ENCODE results near the gene OTOS. TPM values are rescaled to one million over a fixed set of nuclear protein-coding genes. Genes with fewer than 3 reads are reported as not detected.

Gene OTOS
- total RNA-seq, 2 donors from 2014 or later = not detected

- H3K27me3 Mint-ChIP-seq = peaks cover 47% of the 10 kb centered on the region
- no peaks in the 10 kb centered on the region for H3K9me3 Mint-ChIP-seq
- H3K4me3 Mint-ChIP-seq = no peak overlapping the region
- H3K4me1 Mint-ChIP-seq = no peaks in the 10 kb centered on the region
- H3K27ac Mint-ChIP-seq = no peak overlapping the region
- H3K36me3 Mint-ChIP-seq (ENCODE audit: low read depth) = no peaks in the 10 kb centered on the region
- no peak for ATAC-seq (replicated peaks)
These were observed 27.4 kb downstream of the OTOS start for GRCh38 chr2:240112914-240113690.

- Mint-ChIP-seq H3K4me1 (no peaks in the 10 kb centered on the region), H3K9me3 (no peaks in the 10 kb centered on the region), H3K27ac (no peak overlapping the region), H3K36me3 (ENCODE audit: low read depth) (no peaks in the 10 kb centered on the region), H3K27me3 (peaks cover 49% of the 10 kb centered on the region), H3K4me3 (no peak overlapping the region)
- ATAC-seq (replicated peaks) = no peak
These were observed 29.2 kb downstream of the OTOS start for GRCh38 chr2:240111253-240111652.

- no peak overlapping the region for H3K27ac Mint-ChIP-seq
- no peak for ATAC-seq (replicated peaks)
- H3K36me3 Mint-ChIP-seq (ENCODE audit: low read depth) = no peaks in the 10 kb centered on the region
- H3K27me3 Mint-ChIP-seq = peaks cover 37% of the 10 kb centered on the region
- H3K9me3 Mint-ChIP-seq = no peaks in the 10 kb centered on the region
- no peaks in the 10 kb centered on the region for H3K4me1 Mint-ChIP-seq
- H3K4me3 Mint-ChIP-seq = no peak overlapping the region
These were observed 31.1 kb downstream of the OTOS start for GRCh38 chr2:240109386-240109785.

- peaks cover 32% of the 10 kb centered on the region for H3K27me3 Mint-ChIP-seq
- no peaks in the 10 kb centered on the region for H3K36me3 Mint-ChIP-seq (ENCODE audit: low read depth)
- H3K9me3 Mint-ChIP-seq = no peaks in the 10 kb centered on the region
- no peaks in the 10 kb centered on the region for H3K4me1 Mint-ChIP-seq
- H3K27ac Mint-ChIP-seq = no peak overlapping the region
- no peak for ATAC-seq (replicated peaks)
- H3K4me3 Mint-ChIP-seq = no peak overlapping the region
These were observed 33.0 kb downstream of the OTOS start for GRCh38 chr2:240107477-240107796.

GRCh38 chr2:240106765-240107476, 33.5 kb downstream of the OTOS start:
- Mint-ChIP-seq H3K27ac (no peak overlapping the region), H3K27me3 (peaks cover 27% of the 10 kb centered on the region), H3K4me3 (no peak overlapping the region), H3K4me1 (no peaks in the 10 kb centered on the region), H3K36me3 (ENCODE audit: low read depth) (no peaks in the 10 kb centered on the region), H3K9me3 (no peaks in the 10 kb centered on the region)
- no peak for ATAC-seq (replicated peaks)

- no peaks in the 10 kb centered on the region for H3K36me3 Mint-ChIP-seq (ENCODE audit: low read depth)
- no peak for ATAC-seq (replicated peaks)
- H3K27me3 Mint-ChIP-seq = peaks cover 29% of the 10 kb centered on the region
- no peaks in the 10 kb centered on the region for H3K9me3 Mint-ChIP-seq
- H3K4me3 Mint-ChIP-seq = no peak overlapping the region
- no peak overlapping the region for H3K27ac Mint-ChIP-seq
- no peaks in the 10 kb centered on the region for H3K4me1 Mint-ChIP-seq
These were observed 34.5 kb downstream of the OTOS start for GRCh38 chr2:240105982-240106381.

- H3K36me3 Mint-ChIP-seq (ENCODE audit: low read depth) = no peaks in the 10 kb centered on the region
- peaks cover 8% of the 10 kb centered on the region for H3K9me3 Mint-ChIP-seq
- H3K4me1 Mint-ChIP-seq = no peaks in the 10 kb centered on the region
- H3K4me3 Mint-ChIP-seq = no peak overlapping the region
- no peak overlapping the region for H3K27ac Mint-ChIP-seq
- ATAC-seq (replicated peaks) = no peak
- H3K27me3 Mint-ChIP-seq = peaks cover 44% of the 10 kb centered on the region
These were observed 37.3 kb downstream of the OTOS start for GRCh38 chr2:240103136-240103535.

GRCh38 chr2:240098349-240098748, 42.1 kb downstream of the OTOS start:
- peaks cover 16% of the 10 kb centered on the region for H3K9me3 Mint-ChIP-seq
- H3K4me1 Mint-ChIP-seq = no peaks in the 10 kb centered on the region
- peaks cover 7% of the 10 kb centered on the region for H3K36me3 Mint-ChIP-seq (ENCODE audit: low read depth)
- no peak for ATAC-seq (replicated peaks)
- H3K27ac Mint-ChIP-seq = no peak overlapping the region
- H3K4me3 Mint-ChIP-seq = no peak overlapping the region
- peaks cover 73% of the 10 kb centered on the region for H3K27me3 Mint-ChIP-seq

- H3K9me3 Mint-ChIP-seq = peaks cover 16% of the 10 kb centered on the region
- H3K36me3 Mint-ChIP-seq (ENCODE audit: low read depth) = peaks cover 7% of the 10 kb centered on the region
- H3K27ac Mint-ChIP-seq = no peak overlapping the region
- no peak overlapping the region for H3K4me3 Mint-ChIP-seq
- no peak for ATAC-seq (replicated peaks)
- H3K4me1 Mint-ChIP-seq = no peaks in the 10 kb centered on the region
- H3K27me3 Mint-ChIP-seq = peaks cover 73% of the 10 kb centered on the region
These were observed 44.6 kb downstream of the OTOS start for GRCh38 chr2:240095556-240096523.

- no peak overlapping the region for H3K4me3 Mint-ChIP-seq
- peaks cover 63% of the 10 kb centered on the region for H3K27me3 Mint-ChIP-seq
- no peaks in the 10 kb centered on the region for H3K36me3 Mint-ChIP-seq (ENCODE audit: low read depth)
- H3K9me3 Mint-ChIP-seq = peaks cover 17% of the 10 kb centered on the region
- no peak for ATAC-seq (replicated peaks)
- H3K4me1 Mint-ChIP-seq = no peaks in the 10 kb centered on the region
- no peak overlapping the region for H3K27ac Mint-ChIP-seq
These were observed 51.2 kb downstream of the OTOS start for GRCh38 chr2:240089306-240089705.

Other genes with a start within 250 kb of the OTOS start
- 100 to 1,000 TPM; 101 to 153 TPM for gene NDUFA10, start 115.3 kb downstream of the OTOS start, total RNA-seq
- not detected for gene OR6B2, start 110.2 kb downstream of the OTOS start, total RNA-seq
- gene OR6B3, start 87.1 kb downstream of the OTOS start, total RNA-seq = not detected
- gene COPS9, start 4.4 kb downstream of the OTOS start, total RNA-seq = 100 to 1,000 TPM in 1 of 2 donors, 10 to 100 TPM in 1; 57.4 to 151 TPM